Astrocyte of the spinal cord (primary cell): Measurements from ENCODE around the gene ENAH.
"Not testable (repeated sequence)": the region's sequence is repeated elsewhere in the genome, so short reads cannot be mapped to it uniquely, and the experiment has no call there.

ENCODE experiments used
- DNase-seq: peaks from one replicate; pipeline ENCODE4 v3.0.0; 2011; ENCODE audit warnings: low read depth, low spot score
- H3K4me3 ChIP-seq: 2 replicates; pipeline ENCODE4 v1.5.1; 2011; ENCODE audit warnings: low read depth, mild to moderate bottlenecking, low read length, moderate library complexity
- CTCF ChIP-seq: IDR thresholded peaks from 2 replicates; pipeline ENCODE4 v1.5.1; 2012; ENCODE audit warnings: low read depth, mild to moderate bottlenecking, low read length, inconsistent platforms
- in situ Hi-C: cut with HindIII; loops from 2 replicates; pipeline ENCODE4 v1.10.0; 2017; ENCODE audit warnings: low sequenced_read_pairs

Gene ENAH

GRCh38 chr1:225666495-225666894, 13.6 kb upstream of the ENAH start:
- no peak for DNase-seq
- in situ Hi-C loops = no loop called here

DNA sequence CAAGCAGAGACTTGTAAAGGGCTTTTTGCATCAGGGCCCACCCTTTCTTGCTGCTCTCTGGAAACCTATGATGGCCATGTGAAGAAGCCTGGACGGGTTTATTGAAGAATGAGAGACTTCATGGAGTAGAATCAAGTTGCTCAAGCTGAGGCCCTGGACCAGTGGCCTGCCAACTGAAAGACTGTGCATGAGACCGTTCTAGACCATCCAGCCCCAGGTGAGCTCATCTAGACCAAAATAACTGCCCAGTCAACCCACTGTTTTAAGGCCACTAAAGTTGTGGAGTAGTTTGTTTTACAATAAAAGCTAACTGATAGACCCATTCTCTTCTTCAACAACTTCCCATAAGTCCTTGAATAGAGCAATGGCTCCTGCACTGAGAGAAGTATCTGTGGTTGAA, 11.8 kb upstream of the ENAH start:
- H3K4me3 ChIP-seq = no peak overlapping the region
- no peak for TF ChIP-seq CTCF
- no peak for DNase-seq
- in situ Hi-C loops = no loop called here

More at GRCh38 chr1:225666495-225666894, 13.6 kb upstream of the ENAH start:
- H3K4me3 ChIP-seq = no peak overlapping the region
- no peak for TF ChIP-seq CTCF

GRCh38 chr1:225662155-225662554, 9.2 kb upstream of the ENAH start:
- in situ Hi-C loops = no loop called here
- H3K4me3 ChIP-seq = no peak overlapping the region
- no peak for TF ChIP-seq CTCF
- DNase-seq = no peak

GRCh38 chr1:225660544-225660946, 7.6 kb upstream of the ENAH start:
- in situ Hi-C loops = no loop called here
- DNase-seq = no peak
- no peak overlapping the region for H3K4me3 ChIP-seq
- no peak for TF ChIP-seq CTCF

DNA sequence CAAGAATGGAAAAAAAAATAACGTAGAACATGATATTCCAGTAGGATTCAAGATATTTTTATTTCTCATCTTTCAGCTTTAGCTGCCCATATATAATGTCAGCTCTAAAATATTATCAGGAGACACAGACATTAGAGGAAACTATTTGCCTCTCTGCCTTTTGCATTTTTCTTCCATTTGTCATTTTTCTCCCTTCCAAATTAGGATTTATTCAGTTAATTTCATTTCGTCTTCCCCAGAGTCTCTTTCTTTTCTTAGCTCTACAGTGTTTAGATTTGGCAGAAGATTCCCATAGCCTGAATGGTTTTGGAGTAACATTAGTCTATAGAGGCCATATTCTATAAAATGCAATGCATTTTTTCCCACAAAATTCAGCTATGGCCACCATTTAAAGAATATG, 5.1 kb upstream of the ENAH start:
- no peak overlapping the region for H3K4me3 ChIP-seq
- in situ Hi-C loops = no loop called here
- TF ChIP-seq CTCF = no peak
- no peak for DNase-seq

DNA sequence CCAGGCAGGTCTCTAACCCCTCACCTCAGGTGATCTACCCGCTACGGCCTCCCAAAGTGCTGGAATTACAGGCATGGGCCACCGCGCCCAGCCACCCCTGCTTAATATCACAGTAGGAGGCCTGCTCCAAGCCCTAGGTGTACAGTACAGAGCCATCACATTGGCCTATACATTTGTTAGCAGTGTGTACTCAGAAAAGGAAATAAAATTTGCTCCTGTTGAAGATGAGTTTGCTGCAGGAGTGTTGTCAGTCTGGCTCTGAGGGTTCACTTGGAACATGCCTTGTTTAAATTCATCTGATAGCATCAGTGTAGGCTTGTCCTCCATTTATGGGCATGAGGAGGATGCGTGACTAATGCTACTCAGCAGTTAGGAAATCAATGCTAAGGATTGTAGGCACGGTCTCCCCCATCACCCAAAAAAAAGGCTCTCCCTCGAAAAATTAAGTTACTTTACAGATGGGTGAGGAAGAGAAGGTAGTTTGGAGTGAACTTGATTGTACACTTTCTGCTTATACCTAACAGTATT, 4.6 kb upstream of the ENAH start:
- in situ Hi-C loops = no loop called here
- TF ChIP-seq CTCF = no peak
- peak; percentile 75 for DNase-seq
- no peak overlapping the region for H3K4me3 ChIP-seq

DNA sequence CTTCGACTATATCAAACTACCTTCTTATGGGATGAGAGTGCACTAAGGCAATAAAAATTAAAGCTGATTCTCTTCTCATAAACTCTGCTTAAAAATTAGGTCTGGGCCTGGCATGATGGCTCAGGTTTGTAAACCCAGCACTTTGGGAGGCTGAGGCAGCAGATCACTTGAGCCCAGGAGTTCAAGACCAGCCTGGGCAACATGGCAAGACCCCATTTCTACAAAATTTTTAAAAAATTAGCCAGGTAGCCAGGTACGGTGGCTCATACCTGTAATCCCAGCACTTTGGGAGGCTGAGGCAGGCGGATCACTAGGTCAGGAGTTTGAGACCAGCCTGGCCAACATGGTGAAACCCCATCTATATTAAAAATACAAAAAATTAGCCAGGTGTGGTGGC, 3.3 kb upstream of the ENAH start:
- H3K4me3 ChIP-seq, in situ Hi-C loops, DNase-seq: not testable (repeated sequence)
